Esophagus squamous epithelium (tissue), 5 donors: ENCODE measurements around the gene CRACDL. TPM values are rescaled to one million over a fixed set of nuclear protein-coding genes. Genes with fewer than 3 reads are reported as not detected.

Experiments
- DNase-seq: peaks from one replicate; lab custom pipeline; 2025; lab: John Stamatoyannopoulos, UW
- H3K27ac ChIP-seq, 4 donors: fragments of 200-600 bp; sonication (generic); one replicate each; pipeline ENCODE4 v1.5.1; 2016 to 2019; ENCODE audit warnings: mild to moderate bottlenecking in 1 of 4
- H3K27me3 ChIP-seq, 4 donors: fragments of 200-600 bp; sonication (generic); 1 replicate in 3 of 4; 2 replicates in 1 of 4; pipeline versions ENCODE4 v1.5.1 to v1.6.0; 2017 to 2021; ENCODE audit warnings: antibody characterized with exemption in 1 of 4
- H3K36me3 ChIP-seq, 3 donors: fragments of 200-600 bp; sonication (generic); one replicate each; pipeline ENCODE4 v1.5.1; 2016 to 2019
- H3K4me1 ChIP-seq, 3 donors: fragments of 200-600 bp; sonication (generic); one replicate each; pipeline ENCODE4 v1.5.1; 2017 to 2019
- H3K4me3 ChIP-seq, 4 donors: fragments of 200-600 bp; sonication (generic); 1 replicate in 3 of 4; 2 replicates in 1 of 4; pipeline ENCODE4 v1.5.1; 2016 to 2019; ENCODE audit warnings: mild to moderate bottlenecking in 2 of 4, moderate library complexity in 1 of 4
- H3K9me3 ChIP-seq, 3 donors: fragments of 200-600 bp; sonication (generic); one replicate each; pipeline ENCODE4 v1.5.1; 2016 to 2019
- POLR2A ChIP-seq, 4 donors: fragments of 450-650 bp; IDR thresholded peaks; one replicate each; pipeline ENCODE4 v1.6.1; 2017; ENCODE audit warnings: antibody characterized with exemption in 4 of 4, mild to moderate bottlenecking in 4 of 4, moderate library complexity in 3 of 4
- WGBS, 2 donors: methylation state at CpG; one replicate each; pipeline ENCODE4 v1.1.5; 2018; 5-methylcytosine and 5-hydroxymethylcytosine counted together
- intact Hi-C: fragments of 100-400 bp; cut with DNase I; formaldehyde crosslinking; loops from one replicate; pipeline ENCODE4 v1.15.0; 2022
- total RNA-seq, 4 donors: library from RNA; depleted of rRNA; stranded (reverse); fragments of >200 nt; gene quantifications; one replicate each; pipeline ENCODE4 v1.1.0, GENCODE V29; 2016
- TF ChIP-seq, protein P1 (sequence below), 6 experiments: fragments of 450-650 bp in 4 of 6; fragments of 200-600 bp in 2 of 6; sonication (generic) in 2 of 6; IDR thresholded peaks; one replicate each; pipeline ENCODE4 v1.5.1; 2016 to 2019; ENCODE audit warnings: antibody characterized with exemption in 6 of 6, mild to moderate bottlenecking in 4 of 6, moderate library complexity in 4 of 6
- donor health status: DM: yes; HTN: yes; CAD: no.

Gene CRACDL
- total RNA-seq, 4 donors from 2014 or later = 6.5 to 33.6 (median 9.7) TPM

DNA sequence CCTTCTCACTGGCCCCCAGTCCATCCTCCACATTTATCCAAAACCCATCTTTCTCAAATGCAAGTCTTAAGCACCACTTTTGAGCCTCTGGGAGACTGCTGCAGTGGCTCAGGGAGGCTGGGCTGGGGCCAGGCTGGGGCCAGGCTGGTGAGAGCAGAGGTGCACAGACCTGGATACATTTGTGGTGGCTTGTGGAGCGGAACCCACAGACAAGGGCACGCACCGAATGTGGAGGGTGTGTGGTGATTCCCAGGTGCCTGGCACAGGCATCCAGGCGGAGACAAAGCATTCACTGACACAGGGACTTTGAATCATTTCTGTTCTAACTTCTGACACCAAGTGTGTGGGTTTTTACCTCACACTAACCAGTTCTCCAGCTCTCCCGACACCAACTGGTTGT lies 162.9 kb downstream of the CRACDL start:
- Histone ChIP-seq H3K9me3 (no peaks in the 10 kb centered on the region), H3K27me3 (no peaks in the 10 kb centered on the region), H3K27ac (no peak overlapping the region), H3K4me1 (peaks cover 0 to 39% (median 6%) of the 10 kb centered on the region in 3 donors), H3K4me3 (no peak overlapping the region), H3K36me3 (no peaks in the 10 kb centered on the region)
- 79 to 100% methylated on average over 1 to 4 of the region's 5 CpGs for WGBS, 2 donors
- intact Hi-C loops = no loop called here
- no peak for TF ChIP-seq POLR2A (IDR thresholded peaks at IDR 0.05)
- TF ChIP-seq, protein P1, sequence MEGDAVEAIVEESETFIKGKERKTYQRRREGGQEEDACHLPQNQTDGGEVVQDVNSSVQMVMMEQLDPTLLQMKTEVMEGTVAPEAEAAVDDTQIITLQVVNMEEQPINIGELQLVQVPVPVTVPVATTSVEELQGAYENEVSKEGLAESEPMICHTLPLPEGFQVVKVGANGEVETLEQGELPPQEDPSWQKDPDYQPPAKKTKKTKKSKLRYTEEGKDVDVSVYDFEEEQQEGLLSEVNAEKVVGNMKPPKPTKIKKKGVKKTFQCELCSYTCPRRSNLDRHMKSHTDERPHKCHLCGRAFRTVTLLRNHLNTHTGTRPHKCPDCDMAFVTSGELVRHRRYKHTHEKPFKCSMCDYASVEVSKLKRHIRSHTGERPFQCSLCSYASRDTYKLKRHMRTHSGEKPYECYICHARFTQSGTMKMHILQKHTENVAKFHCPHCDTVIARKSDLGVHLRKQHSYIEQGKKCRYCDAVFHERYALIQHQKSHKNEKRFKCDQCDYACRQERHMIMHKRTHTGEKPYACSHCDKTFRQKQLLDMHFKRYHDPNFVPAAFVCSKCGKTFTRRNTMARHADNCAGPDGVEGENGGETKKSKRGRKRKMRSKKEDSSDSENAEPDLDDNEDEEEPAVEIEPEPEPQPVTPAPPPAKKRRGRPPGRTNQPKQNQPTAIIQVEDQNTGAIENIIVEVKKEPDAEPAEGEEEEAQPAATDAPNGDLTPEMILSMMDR (IDR thresholded peaks at IDR 0.05) = no peak
- no peak for DNase-seq

DNA sequence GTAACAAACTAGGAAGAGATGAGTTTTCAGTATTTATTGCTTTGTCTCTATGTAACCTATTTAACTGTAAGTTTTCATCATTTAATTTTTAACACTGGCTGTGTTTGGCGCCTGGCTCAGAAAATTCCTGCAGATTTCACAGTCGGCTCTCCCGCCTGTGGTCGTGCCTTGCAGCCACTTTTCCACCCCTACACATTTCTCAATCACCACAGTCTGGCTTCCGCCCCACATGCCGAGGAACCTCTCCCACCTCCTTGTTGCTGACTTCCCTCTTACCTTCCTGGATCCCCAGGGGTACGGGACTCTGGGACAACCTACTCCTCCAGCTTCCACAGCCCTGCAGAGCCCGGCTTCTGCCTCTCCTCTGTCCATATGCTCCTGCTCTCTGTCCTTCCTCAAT lies 163.5 kb downstream of the CRACDL start:
- WGBS, 2 donors = 74 to 78% methylated on average over 8 of the region's 8 CpGs
- DNase-seq = no peak
- H3K9me3 ChIP-seq = no peaks in the 10 kb centered on the region

DNA sequence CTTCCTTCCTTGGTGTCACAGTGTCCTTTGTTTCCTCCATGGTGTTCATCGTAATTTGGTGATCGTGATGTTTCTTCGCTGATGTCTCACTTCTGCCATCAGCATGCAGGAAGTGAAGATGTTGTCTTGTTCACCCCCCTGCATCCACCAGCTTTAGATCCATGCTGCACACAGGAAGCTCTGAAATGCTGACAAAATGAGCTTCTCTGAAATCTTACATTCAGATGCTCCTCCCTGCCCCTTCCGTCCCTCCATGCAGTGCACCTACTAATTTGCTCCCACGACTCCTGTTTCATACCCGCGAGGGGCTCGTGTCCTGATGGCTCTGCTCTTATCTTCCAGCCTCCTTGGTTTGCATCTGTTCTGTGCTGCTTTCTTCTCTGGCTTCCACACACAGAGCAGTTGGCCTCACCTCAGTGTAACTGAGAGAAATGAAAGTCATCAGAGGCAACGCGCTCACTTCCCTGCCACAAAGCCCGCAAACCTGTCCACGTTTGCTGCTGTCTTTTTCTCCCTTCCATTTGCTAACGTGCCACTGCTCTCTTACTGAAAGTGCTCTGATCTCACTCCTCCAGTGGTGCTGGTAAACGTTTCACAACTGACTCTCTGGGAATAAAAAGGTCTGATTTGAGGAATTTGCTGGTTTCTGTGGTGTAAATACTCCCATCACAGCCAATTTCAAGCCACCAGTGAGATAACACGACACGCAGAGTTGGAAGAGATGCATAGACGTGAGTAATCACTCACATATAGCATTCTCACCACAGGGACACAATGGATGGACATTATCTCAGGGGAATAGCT lies 164.1 kb downstream of the CRACDL start:
- Histone ChIP-seq H3K36me3 (no peaks in the 10 kb centered on the region), H3K4me1 (peaks cover 0 to 39% (median 6%) of the 10 kb centered on the region in 3 donors), H3K27ac (peak overlapping the region in 3 of 4 donors; percentile 14 to 66 (median 63)), H3K9me3 (no peaks in the 10 kb centered on the region), H3K27me3 (no peaks in the 10 kb centered on the region), H3K4me3 (peak overlapping the region in 1 of 4 donors; percentile 25)
- intact Hi-C loops = no loop called here
- peak in 1 of 4 donors; percentile 29 for TF ChIP-seq POLR2A (IDR thresholded peaks at IDR 0.05)
- TF ChIP-seq, protein P1 (IDR thresholded peaks at IDR 0.05) = no peak
- WGBS, 2 donors = 55 to 70% methylated on average over 17 of the region's 17 CpGs
- no peak for DNase-seq

More for the DNA sequence above, 163.5 kb downstream of the CRACDL start:
- no peak overlapping the region for H3K4me3 ChIP-seq
- intact Hi-C loops = no loop called here
- peak overlapping the region in 2 of 4 donors; percentile 14 to 63 for H3K27ac ChIP-seq
- H3K27me3 ChIP-seq = no peaks in the 10 kb centered on the region
- TF ChIP-seq, protein P1 (IDR thresholded peaks at IDR 0.05) = no peak
- no peak for TF ChIP-seq POLR2A (IDR thresholded peaks at IDR 0.05)
- no peaks in the 10 kb centered on the region for H3K36me3 ChIP-seq
- H3K4me1 ChIP-seq = peaks cover 0 to 39% (median 6%) of the 10 kb centered on the region in 3 donors

DNA sequence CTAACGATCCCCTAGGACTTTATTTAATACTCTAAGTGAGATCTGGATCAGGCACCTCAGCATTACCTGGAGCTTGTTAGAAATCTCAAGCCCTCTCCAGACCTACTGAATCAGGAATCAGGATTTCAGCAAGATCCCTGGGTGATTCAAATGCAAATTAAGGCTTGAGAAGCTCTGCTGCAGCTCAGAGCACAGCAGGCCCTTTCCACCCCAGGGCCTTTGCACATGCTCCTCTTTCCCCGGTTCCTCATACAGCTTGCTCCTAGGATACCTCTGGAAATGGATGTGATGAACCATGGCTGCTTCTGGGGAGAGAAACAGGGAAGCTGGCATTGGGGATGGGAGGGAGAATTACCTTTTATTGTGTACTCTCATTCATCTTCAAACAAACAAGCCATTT lies 164.8 kb downstream of the CRACDL start:
- Histone ChIP-seq H3K27ac (peak overlapping the region in 2 of 4 donors; percentile 47 to 63), H3K4me1 (peaks cover 0 to 38% (median 6%) of the 10 kb centered on the region in 3 donors), H3K36me3 (no peaks in the 10 kb centered on the region), H3K4me3 (peak overlapping the region in 1 of 4 donors; percentile 32), H3K9me3 (no peaks in the 10 kb centered on the region), H3K27me3 (no peaks in the 10 kb centered on the region)
- no peak for DNase-seq
- TF ChIP-seq, protein P1 (IDR thresholded peaks at IDR 0.05) = no peak
- no peak for TF ChIP-seq POLR2A (IDR thresholded peaks at IDR 0.05)
- intact Hi-C loops = no loop called here
- WGBS, 2 donors = 69 to 85% methylated on average over 2 of the region's 2 CpGs

DNA sequence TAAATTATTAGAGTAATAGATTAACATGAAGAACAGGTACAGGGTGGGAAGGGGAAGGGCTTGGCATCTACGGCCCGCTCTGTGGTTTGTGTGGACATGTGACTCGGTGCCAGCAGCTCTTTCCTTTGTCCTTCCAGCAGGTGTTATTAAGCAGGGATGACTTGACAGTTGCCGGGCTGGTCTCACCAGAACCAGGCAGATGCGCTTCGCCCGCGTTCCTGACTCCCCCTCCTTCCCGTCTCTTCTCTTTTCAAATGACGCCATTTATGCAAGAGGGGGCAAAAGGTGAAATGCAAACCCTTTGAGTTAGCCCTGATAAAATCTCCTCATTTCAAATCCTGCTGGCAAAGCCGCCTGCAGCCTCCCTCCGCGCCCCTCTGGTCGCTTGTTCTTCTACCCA lies 166.2 kb downstream of the CRACDL start:
- WGBS, 2 donors = 44 to 56% methylated on average over 14 of the region's 14 CpGs
- intact Hi-C loops = no loop called here
- Histone ChIP-seq H3K27ac (peak overlapping the region in 1 of 4 donors; percentile 20), H3K9me3 (no peaks in the 10 kb centered on the region), H3K4me3 (no peak overlapping the region), H3K27me3 (no peaks in the 10 kb centered on the region), H3K4me1 (peaks cover 0 to 23% (median 0%) of the 10 kb centered on the region in 3 donors), H3K36me3 (no peaks in the 10 kb centered on the region)
- no peak for DNase-seq
- no peak for TF ChIP-seq POLR2A (IDR thresholded peaks at IDR 0.05)
- TF ChIP-seq, protein P1 (IDR thresholded peaks at IDR 0.05) = no peak
